H9 (cell line): ENCODE data around the gene ARHGAP27. TPM values are rescaled to one million over a fixed set of nuclear protein-coding genes. Genes with fewer than 3 reads are reported as not detected.

ENCODE experiments used
- DNase-seq: peaks from one replicate; pipeline ENCODE4 v3.0.0-alpha.2; 2017
- H2AFZ ChIP-seq: one replicate; pipeline ENCODE4 v1.6.1; 2013; ENCODE audit warnings: mild to moderate bottlenecking, low read length, control low read depth, moderate library complexity
- H2AK5ac ChIP-seq: 2 replicates; pipeline ENCODE4 v1.6.1; 2013; ENCODE audit warnings: low read length, control low read depth, mixed read lengths; ENCODE audit not compliant: insufficient read length
- H2BK120ac ChIP-seq: one replicate; pipeline ENCODE4 v1.6.1; 2013; ENCODE audit warnings: low read depth, mild to moderate bottlenecking, low read length, control low read depth, inconsistent platforms; ENCODE audit not compliant: poor library complexity, severe bottlenecking
- H2BK12ac ChIP-seq: 2 replicates; pipeline ENCODE4 v1.6.1; 2013; ENCODE audit warnings: low read length, control low read depth, mixed read lengths, low read depth; ENCODE audit not compliant: insufficient read length
- H2BK15ac ChIP-seq: 2 replicates; pipeline ENCODE4 v1.6.1; 2013; ENCODE audit warnings: low read depth, low read length, control low read depth
- H2BK20ac ChIP-seq: one replicate; pipeline ENCODE4 v1.6.1; 2013; ENCODE audit warnings: low read depth, mild to moderate bottlenecking, low read length, control low read depth, inconsistent platforms; ENCODE audit not compliant: poor library complexity, severe bottlenecking
- H2BK5ac ChIP-seq: 2 replicates; pipeline ENCODE4 v1.6.1; 2013; ENCODE audit warnings: low read length, control low read depth, mixed read lengths; ENCODE audit not compliant: insufficient read length
- H3K14ac ChIP-seq: 2 replicates; pipeline ENCODE4 v1.6.1; 2013; ENCODE audit warnings: low read length, control low read depth; ENCODE audit not compliant: insufficient read depth
- H3K18ac ChIP-seq: 2 replicates; pipeline ENCODE4 v1.6.1; 2013; ENCODE audit warnings: low read depth, mild to moderate bottlenecking, mixed read lengths, low read length, control low read depth; ENCODE audit not compliant: insufficient read length
- H3K23ac ChIP-seq: 2 replicates; pipeline ENCODE4 v1.6.1; 2013; ENCODE audit warnings: low read length, control low read depth, mixed read lengths, low read depth; ENCODE audit not compliant: insufficient read length
- H3K23me2 ChIP-seq: 2 replicates; pipeline ENCODE4 v1.6.1; 2013; ENCODE audit warnings: low read depth, mild to moderate bottlenecking, mixed read lengths, low read length, control low read depth; ENCODE audit not compliant: insufficient read length, poor library complexity, severe bottlenecking
- H3K27ac ChIP-seq: 2 replicates; pipeline ENCODE4 v1.5.1; 2013; ENCODE audit warnings: low read length, control low read depth, mixed read lengths, low read depth; ENCODE audit not compliant: insufficient read length
- H3K27me3 ChIP-seq: 2 replicates; pipeline ENCODE4 v1.6.1; 2013; ENCODE audit warnings: low read length, control low read depth, inconsistent platforms; ENCODE audit not compliant: insufficient read depth
- H3K4ac ChIP-seq: 2 replicates; pipeline ENCODE4 v1.6.1; 2013; ENCODE audit warnings: low read depth, mild to moderate bottlenecking, control low read depth, inconsistent platforms, low read length, moderate library complexity
- H3K4me1 ChIP-seq: 2 replicates; pipeline ENCODE4 v1.6.1; 2013; ENCODE audit warnings: low read length, control low read depth, inconsistent platforms; ENCODE audit not compliant: insufficient read depth
- H3K4me2 ChIP-seq: 2 replicates; pipeline ENCODE4 v1.6.1; 2013; ENCODE audit warnings: low read length, control low read depth, mixed read lengths; ENCODE audit not compliant: insufficient read length, insufficient read depth
- H3K56ac ChIP-seq: 2 replicates; pipeline ENCODE4 v1.6.1; 2013; ENCODE audit warnings: low read depth, mild to moderate bottlenecking, mixed read lengths, low read length, control low read depth; ENCODE audit not compliant: insufficient read length
- H3K79me1 ChIP-seq: 2 replicates; pipeline ENCODE4 v1.6.1; 2013; ENCODE audit warnings: low read depth, mild to moderate bottlenecking, moderate library complexity, low read length, control low read depth, inconsistent platforms; ENCODE audit not compliant: insufficient read depth, poor library complexity, severe bottlenecking
- H3K79me2 ChIP-seq: 2 replicates; pipeline ENCODE4 v1.6.1; 2013; ENCODE audit warnings: low read length, control low read depth, inconsistent platforms; ENCODE audit not compliant: insufficient read depth
- H3K9ac ChIP-seq: 2 replicates; pipeline ENCODE4 v1.6.1; 2013; ENCODE audit warnings: low read length, control low read depth, mixed read lengths; ENCODE audit not compliant: insufficient read length; ENCODE audit errors: extremely low read depth
- H3K9me3 ChIP-seq: one replicate; pipeline ENCODE4 v1.6.1; 2013; ENCODE audit warnings: low read depth, low read length, inconsistent platforms; ENCODE audit not compliant: control insufficient read depth
- H3T11ph ChIP-seq: one replicate; pipeline ENCODE4 v1.6.1; 2013; ENCODE audit warnings: mild to moderate bottlenecking, low read length, control low read depth, inconsistent platforms
- H4K20me1 ChIP-seq: one replicate; pipeline ENCODE4 v1.6.1; 2013; ENCODE audit not compliant: control insufficient read depth, insufficient read length, insufficient read depth
- H4K5ac ChIP-seq: 2 replicates; pipeline ENCODE4 v1.6.1; 2013; ENCODE audit warnings: low read depth, mild to moderate bottlenecking, mixed read lengths, low read length, control low read depth; ENCODE audit not compliant: insufficient read length
- H4K8ac ChIP-seq: replicated peaks from 2 replicates; pipeline ENCODE4 v1.6.1; 2013; ENCODE audit warnings: low read length, control low read depth, mixed read lengths, low read depth; ENCODE audit not compliant: insufficient read length
- H4K91ac ChIP-seq: 2 replicates; pipeline ENCODE4 v1.6.1; 2013; ENCODE audit warnings: low read depth, mild to moderate bottlenecking, moderate library complexity, mixed read lengths, low read length, control low read depth; ENCODE audit not compliant: insufficient read length
- H3K27ac Mint-ChIP-seq, 3 experiments: 2 replicates in 2 of 3; 3 replicates in 1 of 3; pipeline ENCODE4 v1.8.0; 2020 to 2021; ENCODE audit warnings: mixed read lengths in 3 of 3, mild to moderate bottlenecking in 1 of 3, moderate library complexity in 1 of 3
- H3K27me3 Mint-ChIP-seq: 2 replicates; pipeline ENCODE4 v1.8.0; 2021; ENCODE audit warnings: low read depth, mild to moderate bottlenecking, moderate library complexity, mixed read lengths
- H3K36me3 Mint-ChIP-seq, 3 experiments: 2 replicates in 2 of 3; 3 replicates in 1 of 3; pipeline ENCODE4 v1.8.0; 2020 to 2021; ENCODE audit warnings: low read depth in 3 of 3, mixed read lengths in 3 of 3; ENCODE audit not compliant: insufficient read depth in 1 of 3
- H3K4me1 Mint-ChIP-seq, 2 experiments: 2 replicates each; pipeline ENCODE4 v1.8.0; 2020; ENCODE audit warnings: mixed read lengths in 2 of 2
- H3K4me3 Mint-ChIP-seq, 2 experiments: 2 replicates in 1 of 2; 3 replicates in 1 of 2; pipeline ENCODE4 v1.8.0; 2020 to 2021; ENCODE audit warnings: mild to moderate bottlenecking in 2 of 2, mixed read lengths in 2 of 2, moderate library complexity in 1 of 2
- H3K9me3 Mint-ChIP-seq, 2 experiments: 2 replicates in 1 of 2; 3 replicates in 1 of 2; pipeline ENCODE4 v1.8.0; 2020; ENCODE audit warnings: mild to moderate bottlenecking in 2 of 2, mixed read lengths in 2 of 2, moderate library complexity in 1 of 2
- total RNA-seq: library from RNA; stranded (reverse); gene quantifications from 2 replicates; pipeline ENCODE4 v1.2.1, GENCODE V29; 2021
- TF ChIP-seq, protein P1 (sequence below): fragments of 200-600 bp; sonication (generic); conservative IDR thresholded peaks from 3 replicates; pipeline ENCODE4 v1.8.0; 2021; ENCODE audit warnings: antibody characterized with exemption, mild to moderate bottlenecking

ARHGAP27 gene
- total RNA-seq, 1 experiment from 2014 or later: 9.9 TPM

DNA sequence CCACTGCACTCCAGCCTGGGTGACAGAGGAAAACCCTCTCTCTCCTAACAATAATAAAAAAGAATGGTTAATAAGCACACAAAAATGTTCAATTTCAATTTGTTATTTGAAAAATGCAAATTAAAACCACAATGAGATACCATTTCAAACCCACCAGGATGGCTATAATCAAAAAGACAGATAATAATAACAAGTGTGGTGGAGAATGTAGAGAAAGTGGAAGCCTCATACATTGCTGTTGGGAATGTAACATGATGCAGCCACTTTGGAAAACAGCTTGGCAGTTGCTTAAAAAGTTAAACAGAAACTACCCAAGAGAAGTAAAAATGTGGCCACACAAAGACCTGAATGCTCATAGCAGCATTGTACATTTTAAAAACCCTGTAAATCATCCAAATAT, 64.0 kb downstream of the ARHGAP27 start:
- H2BK5ac ChIP-seq: no peak overlapping the region
- no peak overlapping the region for H4K91ac ChIP-seq
- no peak overlapping the region for H3K23ac ChIP-seq
- no peak overlapping the region for H4K5ac ChIP-seq
- H3K56ac ChIP-seq: no peak overlapping the region
- Mint-ChIP-seq H3K27ac (no peak overlapping the region), H3K4me3 (no peak overlapping the region), H3K27me3 (no peaks in the 10 kb centered on the region), H3K36me3 (no peaks in the 10 kb centered on the region), H3K4me1 (peaks cover 53 to 61% of the 10 kb centered on the region in 2 experiments), H3K9me3 (no peaks in the 10 kb centered on the region; a peak in 1 of 5 replicates)
- no peaks in the 10 kb centered on the region for H3K79me1 ChIP-seq
- H3K9ac ChIP-seq: no peak overlapping the region
- TF ChIP-seq, protein P1, sequence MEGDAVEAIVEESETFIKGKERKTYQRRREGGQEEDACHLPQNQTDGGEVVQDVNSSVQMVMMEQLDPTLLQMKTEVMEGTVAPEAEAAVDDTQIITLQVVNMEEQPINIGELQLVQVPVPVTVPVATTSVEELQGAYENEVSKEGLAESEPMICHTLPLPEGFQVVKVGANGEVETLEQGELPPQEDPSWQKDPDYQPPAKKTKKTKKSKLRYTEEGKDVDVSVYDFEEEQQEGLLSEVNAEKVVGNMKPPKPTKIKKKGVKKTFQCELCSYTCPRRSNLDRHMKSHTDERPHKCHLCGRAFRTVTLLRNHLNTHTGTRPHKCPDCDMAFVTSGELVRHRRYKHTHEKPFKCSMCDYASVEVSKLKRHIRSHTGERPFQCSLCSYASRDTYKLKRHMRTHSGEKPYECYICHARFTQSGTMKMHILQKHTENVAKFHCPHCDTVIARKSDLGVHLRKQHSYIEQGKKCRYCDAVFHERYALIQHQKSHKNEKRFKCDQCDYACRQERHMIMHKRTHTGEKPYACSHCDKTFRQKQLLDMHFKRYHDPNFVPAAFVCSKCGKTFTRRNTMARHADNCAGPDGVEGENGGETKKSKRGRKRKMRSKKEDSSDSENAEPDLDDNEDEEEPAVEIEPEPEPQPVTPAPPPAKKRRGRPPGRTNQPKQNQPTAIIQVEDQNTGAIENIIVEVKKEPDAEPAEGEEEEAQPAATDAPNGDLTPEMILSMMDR: no peak
- no peaks in the 10 kb centered on the region for H4K20me1 ChIP-seq
- no peaks in the 10 kb centered on the region for H3K27me3 ChIP-seq
- no peaks in the 10 kb centered on the region; the same call in 1 of the 2 replicates for H3K79me2 ChIP-seq
- H3K18ac ChIP-seq: no peak overlapping the region
- no peak overlapping the region for H2BK15ac ChIP-seq
- no peak overlapping the region for H3K14ac ChIP-seq
- H2AK5ac ChIP-seq: no peak overlapping the region
- H2BK120ac ChIP-seq: no peak overlapping the region
- H3K27ac ChIP-seq: no peak overlapping the region
- H3K4me1 ChIP-seq: peaks cover 5% of the 10 kb centered on the region; the same call in 1 of the 2 replicates
- no peak for DNase-seq
- H3K9me3 ChIP-seq: no peaks in the 10 kb centered on the region
- H2AFZ ChIP-seq: no peak overlapping the region
- H3K4ac ChIP-seq: no peak overlapping the region
- H3K23me2 ChIP-seq: peaks cover 3% of the 10 kb centered on the region
- H3K4me2 ChIP-seq: no peak overlapping the region
- no peak overlapping the region for H2BK12ac ChIP-seq
- H2BK20ac ChIP-seq: no peak overlapping the region
- no peak overlapping the region for H4K8ac ChIP-seq
- H3T11ph ChIP-seq: no peak overlapping the region
